ENCODE measurements around the gene RNF144A.
A peak's percentile ranks its signal among the peaks of the same experiment; 100 is the strongest.
"Not testable (repeated sequence)": the region's sequence is repeated elsewhere in the genome, so short reads cannot be mapped to it uniquely, and the experiment has no call there.

RNF144A gene

DNA sequence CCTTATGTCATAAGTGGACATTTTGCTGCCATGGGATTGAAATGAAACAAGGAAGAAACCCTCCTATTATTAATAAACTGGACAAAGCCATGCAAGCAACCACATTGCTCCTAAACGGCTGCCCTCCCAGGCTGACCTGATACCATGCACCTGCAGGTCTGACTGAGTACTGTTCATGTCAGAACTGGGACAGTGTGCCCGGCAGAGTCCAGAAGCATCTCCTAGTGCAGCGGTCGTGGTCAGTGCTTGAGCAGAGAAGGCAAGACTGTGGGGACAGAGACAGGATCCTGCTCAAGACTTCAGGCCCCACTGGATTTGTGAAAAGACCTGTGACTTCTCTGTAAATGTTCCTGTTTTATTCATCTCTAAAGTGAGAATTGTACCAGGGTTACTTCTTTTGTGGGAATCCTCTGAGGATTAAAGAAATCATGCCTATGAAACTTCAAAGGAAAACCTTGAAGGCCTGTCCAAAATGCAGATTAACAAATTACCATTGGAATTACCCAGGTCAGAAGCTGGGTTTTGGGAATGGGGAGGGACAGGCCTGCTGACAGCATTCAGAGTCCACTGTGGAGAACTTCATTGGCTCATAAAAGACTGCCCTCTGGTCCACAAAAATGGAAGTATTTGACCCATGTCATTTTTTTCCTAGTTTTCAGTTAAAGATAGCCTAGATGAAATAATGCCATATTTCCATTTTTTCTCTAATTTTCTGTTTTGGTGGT lies 13.9 kb downstream of the RNF144A start:
- no peak for DNase-seq

GRCh38 chr2:6931753-6932152 lies 14.5 kb downstream of the RNF144A start:
- DNase-seq = no peak

DNA sequence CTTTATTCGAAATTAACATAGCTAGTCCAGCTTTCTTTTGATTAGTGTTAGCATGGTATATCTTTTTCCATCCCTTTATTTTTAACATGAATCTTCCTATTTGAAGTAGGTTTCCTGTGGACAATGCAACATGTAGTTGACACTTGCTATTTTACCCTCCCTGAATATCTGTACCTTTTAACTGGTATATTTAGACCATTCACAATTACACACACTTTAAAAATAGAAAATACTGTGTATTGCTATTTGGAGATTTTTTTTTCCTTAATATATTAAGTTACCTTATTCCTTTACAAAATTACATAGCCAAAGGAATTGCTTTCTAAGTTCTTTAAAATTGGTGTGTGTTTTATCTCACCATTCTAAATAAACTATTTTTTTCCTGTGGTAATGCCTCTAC lies 15.0 kb downstream of the RNF144A start:
- DNase-seq = no peak

- no peak for DNase-seq
Observed at GRCh38 chr2:6932828-6933227, 15.6 kb downstream of the RNF144A start.

DNA sequence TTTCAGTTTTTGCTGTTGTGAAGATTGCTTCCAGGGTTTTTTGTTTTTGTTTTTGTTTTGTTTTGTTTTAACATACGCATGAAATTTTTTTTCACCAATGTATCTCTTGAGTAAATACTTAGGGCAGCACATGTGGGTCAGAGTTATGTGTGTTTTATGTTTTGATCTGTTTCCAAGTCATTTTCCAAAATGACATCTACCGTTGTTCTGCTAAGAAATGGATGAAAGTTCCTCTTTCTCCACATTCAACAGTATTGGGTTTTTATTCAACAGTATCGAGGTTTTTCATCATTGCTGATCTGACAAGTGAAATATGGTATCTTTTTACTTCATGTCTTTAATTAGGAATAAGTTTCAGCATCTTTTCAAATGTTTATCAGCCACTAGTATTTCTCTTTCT lies 16.7 kb downstream of the RNF144A start:
- no peak for DNase-seq

DNA sequence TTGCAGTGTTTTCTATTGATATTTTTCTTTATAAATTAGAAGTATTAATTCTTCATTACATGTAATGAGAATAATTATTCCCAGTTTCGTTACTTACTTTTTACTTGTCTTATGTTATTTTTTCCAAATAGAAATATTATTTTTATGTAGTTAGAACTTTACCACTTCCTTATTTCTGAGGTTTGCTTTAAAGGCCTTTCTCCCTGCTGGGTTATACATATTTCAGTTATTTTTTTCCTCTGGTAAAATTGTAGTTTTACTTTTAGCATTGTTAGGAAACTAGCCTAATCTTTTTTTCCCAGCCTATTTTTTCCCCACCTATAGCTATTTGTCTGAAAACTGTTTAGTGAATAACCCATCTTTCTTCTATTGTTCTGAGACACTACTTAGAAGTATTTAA lies 17.1 kb downstream of the RNF144A start:
- no peak for DNase-seq

DNA sequence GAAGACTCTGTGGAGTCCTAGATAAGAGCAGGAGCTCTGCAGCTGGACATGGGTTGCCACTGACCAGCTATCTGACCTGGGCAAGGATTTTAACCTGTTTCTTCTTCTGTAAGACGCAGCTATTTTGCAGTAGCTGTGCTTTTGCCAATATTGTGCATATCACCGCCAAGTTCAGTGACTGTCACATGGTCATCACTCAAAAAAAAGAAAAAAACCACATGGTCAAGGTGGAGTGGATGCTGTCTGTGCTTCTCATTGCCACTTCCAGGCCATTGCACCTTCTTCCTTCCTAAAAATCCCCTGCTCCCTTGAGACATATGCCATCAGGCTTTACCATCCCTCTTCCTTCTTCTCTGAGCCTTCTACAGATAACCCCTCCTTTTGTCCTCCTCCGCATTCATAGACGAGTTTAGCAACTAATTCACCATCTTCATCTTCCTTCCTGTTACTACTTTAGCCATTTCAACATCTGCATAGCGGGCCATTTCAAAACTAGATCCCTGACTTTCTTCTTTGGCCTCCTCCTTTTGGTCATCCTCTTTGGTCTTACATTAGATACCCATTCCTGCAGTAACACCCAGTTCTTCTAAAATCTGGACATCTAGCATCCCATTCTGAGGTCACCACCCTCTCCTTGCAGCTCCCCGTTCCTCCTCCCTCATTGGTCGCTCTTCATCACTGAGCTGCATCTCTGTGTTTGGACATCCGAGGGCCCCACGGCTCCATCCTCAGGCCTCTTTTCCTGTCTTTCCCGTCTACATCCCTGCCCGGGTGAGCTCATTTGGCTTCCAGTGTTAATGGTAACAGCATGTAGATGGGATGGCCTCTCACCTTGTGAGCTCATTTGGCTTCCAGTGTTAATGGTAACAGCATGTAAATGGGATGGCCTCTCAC lies 17.8 kb downstream of the RNF144A start:
- peak in 2 of 3 donors; percentile 37 to 43 for DNase-seq

DNA sequence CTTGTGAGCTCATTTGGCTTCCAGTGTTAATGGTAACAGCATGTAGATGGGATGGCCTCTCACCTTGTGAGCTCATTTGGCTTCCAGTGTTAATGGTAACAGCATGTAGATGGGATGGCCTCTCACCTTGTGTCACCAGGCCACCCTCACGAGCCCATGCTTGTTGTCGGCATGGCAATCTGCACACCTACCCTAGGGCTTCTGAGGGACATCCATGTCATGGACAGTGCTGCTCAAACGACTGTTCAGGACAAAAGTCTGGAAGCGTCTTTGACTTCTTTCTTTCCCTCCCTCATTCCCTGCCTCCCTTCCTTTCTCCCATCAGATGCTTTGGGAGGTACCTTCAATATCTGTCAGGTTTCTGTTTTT lies 18.4 kb downstream of the RNF144A start:
- DNase-seq = not testable (repeated sequence)

DNA sequence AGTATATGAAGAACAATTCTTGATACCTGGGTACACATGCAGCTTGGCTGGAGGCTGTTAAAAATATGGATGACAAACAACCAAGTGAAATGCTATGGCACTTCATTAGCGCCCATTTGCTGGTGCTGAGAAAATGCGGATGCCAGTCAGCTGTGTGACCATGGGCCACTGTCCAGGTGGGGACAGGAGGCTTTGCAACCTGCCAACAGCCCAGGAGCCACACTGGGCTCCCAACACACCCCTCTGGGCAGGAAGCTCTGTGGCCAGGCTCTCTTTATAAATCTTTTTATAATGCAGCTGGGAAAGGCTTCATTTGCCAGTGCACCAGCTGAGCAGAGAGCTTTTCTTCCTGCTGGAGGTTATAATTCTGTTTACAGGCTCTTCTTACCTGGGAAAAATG lies 19.9 kb downstream of the RNF144A start:
- no peak for DNase-seq

DNA sequence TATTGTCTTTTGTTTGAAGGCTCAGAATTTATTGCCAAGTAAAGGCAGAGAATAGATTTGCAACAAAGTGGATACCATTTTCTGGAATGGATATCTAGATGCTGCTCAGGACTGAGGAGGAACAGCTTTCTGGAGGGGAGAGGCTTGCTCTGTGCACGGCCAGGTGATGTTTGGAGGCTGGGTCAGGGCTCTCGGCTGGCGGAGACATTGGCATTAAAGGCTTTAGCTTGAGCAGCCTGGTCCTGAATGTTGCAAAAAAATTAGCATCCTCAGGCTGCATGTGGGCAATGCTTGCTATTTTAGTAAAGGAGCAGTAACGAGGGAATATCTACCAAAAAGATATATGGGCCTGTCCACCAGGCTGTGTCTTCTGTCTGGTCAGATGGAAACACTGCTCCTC lies 20.4 kb downstream of the RNF144A start:
- no peak for DNase-seq

DNA sequence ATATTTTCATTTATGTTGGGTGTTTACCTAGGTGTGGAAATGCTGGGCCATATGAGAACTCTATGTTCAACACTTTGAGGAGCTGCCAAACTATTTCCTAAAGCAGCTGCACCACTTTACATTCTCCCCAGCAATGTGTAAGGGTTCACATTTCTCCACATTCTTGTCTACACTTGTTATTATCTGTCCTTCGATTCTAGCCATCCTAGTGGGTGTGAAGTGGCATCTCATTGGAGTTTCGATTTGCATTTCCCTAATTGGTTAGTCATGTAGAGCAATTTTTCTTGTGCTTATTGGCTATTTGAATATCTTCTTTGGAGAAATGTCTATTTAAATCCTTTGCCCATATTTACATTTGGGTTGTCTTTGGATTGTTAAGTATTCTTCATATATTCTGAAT lies 21.9 kb downstream of the RNF144A start:
- no peak for DNase-seq

- DNase-seq = no peak
Observed at GRCh38 chr2:6940820-6941219, 23.6 kb downstream of the RNF144A start.

DNA sequence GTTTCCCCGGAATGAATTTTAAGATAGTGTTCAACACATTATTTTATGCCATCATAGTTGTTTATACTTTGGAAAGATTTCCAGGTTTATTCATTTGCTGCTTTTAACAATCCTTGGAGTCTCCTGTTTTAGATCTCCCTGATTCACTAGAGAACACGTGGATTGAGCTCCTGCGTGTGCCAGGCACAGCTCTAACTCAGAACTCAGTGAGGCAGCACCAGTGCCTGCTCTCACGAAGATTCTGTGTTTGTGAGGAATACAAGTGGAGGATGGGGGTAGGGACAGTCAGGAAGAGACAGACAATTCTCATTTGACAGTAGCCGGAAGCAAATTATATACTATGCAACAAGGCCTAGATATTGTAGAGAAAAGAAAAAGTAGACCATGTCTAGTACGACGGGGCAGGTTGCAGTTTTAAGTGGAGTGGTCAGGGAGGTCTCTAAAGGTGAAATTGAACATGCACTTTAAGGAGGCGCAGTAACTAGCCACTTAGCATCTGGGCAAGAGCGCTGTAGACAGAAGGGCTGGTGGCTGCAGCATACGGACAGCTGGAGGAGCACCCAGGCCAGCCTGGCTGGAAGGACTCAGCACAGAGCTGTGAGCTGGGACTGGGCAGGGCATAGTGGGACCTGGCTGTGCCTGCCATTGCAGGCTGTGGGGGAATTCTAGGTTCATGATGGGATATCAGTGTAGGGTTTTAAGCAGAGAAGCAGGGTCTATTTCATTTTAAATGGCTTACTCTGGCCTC lies 24.3 kb downstream of the RNF144A start:
- DNase-seq = no peak

GRCh38 chr2:6942848-6943247 lies 25.6 kb downstream of the RNF144A start:
- DNase-seq = no peak

DNA sequence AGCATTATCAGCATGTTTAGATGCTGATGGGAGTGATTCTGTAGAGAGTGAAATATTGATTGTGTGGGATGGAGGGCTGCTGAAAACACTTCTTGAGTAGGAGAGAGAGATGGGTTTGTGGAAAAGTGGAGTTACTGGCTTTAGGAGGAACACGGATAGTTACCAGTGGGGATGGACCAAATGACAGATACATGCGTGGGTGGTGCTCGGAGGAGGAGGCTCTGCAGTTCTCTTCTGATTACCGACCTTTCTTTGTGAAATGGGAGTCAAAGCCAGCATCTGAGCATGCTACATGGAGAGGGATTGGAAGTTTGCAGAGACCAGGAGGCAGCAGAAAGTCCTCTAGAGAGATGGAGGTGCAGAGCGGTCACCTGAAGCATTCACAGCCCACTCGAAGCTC lies 26.3 kb downstream of the RNF144A start:
- no peak for DNase-seq

DNA sequence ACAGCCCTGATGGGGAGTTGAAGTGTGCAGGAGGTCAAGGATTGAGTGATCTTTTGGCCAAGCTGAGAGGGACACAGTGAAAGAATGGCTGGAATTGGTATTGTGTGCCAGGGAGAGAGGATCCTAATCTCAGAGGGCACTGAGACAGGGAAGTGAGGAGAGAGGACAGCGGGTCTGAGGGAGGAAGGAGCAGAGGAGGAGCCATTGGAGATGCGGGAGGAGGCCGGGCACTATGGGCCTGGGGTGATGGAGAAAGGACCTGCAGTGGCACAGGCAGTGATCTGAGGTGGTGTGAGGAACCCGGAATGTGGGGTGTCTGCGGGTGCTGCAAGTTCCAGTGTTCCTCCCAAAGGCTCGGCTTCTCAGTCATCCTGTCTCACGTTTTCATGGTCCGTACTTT lies 26.8 kb downstream of the RNF144A start:
- DNase-seq = no peak

DNA sequence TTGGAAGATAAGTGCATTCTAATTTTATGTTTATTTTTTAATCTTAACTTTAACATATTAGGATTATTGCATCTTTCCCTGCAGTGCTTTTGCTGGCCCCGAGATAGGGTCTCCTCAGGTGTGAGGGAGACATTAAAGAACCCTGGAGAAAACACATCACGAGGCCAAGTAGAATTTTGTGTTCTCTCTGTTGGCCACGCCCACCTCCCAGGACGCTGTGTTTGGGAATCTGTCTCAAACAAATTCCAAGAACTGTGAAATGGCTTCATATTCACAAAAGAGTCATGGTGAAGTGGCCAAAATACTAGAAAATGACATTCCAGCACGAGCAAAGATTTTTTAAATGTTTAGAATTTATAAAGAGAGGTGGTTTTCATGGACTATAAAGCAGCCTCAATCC lies 27.3 kb downstream of the RNF144A start:
- no peak for DNase-seq

- DNase-seq = peak; percentile 10 to 65 (median 44)
Observed at GRCh38 chr2:6945087-6945813, 28.0 kb downstream of the RNF144A start.

DNA sequence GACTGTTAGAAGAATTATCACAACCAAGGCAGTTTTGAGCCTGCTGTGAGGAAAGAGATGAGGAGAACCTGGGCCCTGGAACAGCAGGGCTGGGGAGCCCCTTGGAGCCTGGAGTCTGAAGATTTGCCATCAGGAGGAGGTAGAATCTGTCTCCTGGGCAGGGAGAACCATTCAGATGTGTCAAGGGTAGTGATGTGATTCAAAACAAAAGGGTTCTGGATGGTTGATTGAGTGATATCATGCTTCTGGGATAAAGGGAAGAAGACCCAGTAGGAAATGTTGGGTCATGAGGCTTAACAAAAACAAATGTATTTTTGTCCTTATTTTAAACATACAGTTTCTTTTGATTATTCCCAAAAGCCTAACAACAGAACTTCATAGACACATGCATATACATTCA lies 28.6 kb downstream of the RNF144A start:
- peak in 1 of 3 donors; percentile 45 for DNase-seq

GRCh38 chr2:6946722-6947121 lies 29.5 kb downstream of the RNF144A start:
- DNase-seq = peak; percentile 62 to 95 (median 86)

GRCh38 chr2:6947929-6948676 lies 30.9 kb downstream of the RNF144A start:
- DNase-seq = no peak

Data from suppressor macrophage treated with lipopolysaccharide for 1 hour (primary cell).